ENCODE results near the gene RFNG. TPM values are rescaled to one million over a fixed set of nuclear protein-coding genes. Genes with fewer than 3 reads are reported as not detected.

RFNG gene
- total RNA-seq, 1 donor from 2014 or later, result 35.7 TPM

- no peak for DNase-seq
Observed at GRCh38 chr17:82025401-82026107, 26.1 kb downstream of the RFNG start.

- no peak for DNase-seq
Observed at GRCh38 chr17:82024859-82025258, 26.8 kb downstream of the RFNG start.

DNA sequence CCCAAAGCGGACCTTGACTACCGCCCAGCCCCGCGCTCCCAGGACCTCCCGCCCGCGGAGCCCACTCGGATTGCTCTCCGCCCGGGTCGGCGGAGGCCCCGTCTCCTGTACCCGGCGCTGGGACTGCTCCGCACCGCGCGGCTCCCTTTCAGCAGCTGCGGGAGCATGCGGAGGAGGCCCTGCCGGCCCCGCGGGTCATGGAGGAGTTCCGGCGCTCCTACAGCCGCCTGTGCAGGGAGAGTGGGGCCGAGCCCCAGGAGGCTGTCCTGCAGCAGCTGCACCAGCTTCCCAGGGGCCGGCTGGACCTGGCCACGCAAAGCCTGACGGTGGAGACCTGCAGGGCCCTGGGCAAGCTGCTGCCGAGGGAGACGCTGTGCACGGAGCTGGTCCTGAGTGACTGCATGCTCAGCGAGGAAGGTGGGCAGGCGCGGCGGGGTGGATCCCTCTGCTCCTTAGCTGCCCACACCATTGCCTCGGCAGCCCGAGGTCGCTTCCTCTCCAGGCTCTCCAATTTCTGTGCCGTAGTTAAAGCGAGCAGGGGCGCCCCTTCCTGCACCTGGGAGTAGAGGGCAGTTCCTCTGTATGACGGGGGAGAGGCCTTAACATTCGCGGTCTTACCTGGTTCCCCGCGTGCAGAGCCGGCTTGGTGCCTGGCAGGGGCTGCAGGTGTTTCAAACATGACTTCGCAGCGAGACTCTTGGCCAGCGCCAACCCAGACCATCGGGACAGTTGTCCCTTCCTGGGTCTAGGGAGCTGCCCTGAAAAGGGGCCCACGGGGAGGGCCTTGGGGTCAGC lies 28.0 kb downstream of the RFNG start:
- DNase-seq, result no peak

- DNase-seq, result peak; percentile 100
Observed at GRCh38 chr17:82022981-82023446, 28.6 kb downstream of the RFNG start, which contains the start of gene LRRC45. LRRC45 (plus strand) TSS chr17:82023305; CDS start chr17:82023644, 339 bp downstream.

DNA sequence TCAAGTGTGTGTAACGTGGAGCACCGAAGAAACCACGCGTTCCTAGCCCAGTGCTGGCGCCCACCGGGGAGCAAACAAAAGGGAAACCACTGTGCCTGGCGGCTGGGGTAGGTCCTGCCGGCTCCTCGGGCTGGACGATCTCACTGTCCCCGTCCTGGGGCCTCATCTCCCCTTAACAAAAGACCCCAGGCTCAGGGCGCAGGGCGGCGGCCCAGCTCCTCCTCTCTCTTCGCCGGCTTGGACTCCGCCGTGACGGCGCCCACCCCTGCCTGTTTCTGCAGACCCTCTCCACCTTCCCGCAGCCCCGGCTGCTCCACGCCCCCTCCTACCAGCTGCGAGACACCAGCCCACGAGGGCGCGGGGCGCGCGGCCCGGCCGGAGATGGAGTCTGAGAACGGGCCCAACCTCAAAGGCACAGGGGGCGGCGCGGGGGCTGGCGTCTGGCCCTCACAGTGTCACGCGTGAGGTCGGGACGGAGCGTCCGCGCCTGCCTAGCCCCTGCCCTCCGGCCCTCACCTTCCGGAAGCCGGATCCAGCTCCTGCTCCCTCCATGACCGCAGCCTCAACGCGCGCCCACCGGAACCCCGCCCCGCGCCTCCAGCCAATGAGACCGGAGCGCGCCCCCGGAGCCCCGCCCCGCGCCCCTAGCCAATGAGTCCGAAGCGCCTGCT lies 29.2 kb downstream of the RFNG start, which contains the start of gene CENPX:
Gene CENPX (minus strand): TSS at position 569 of the 671 bp plus-strand sequence. CDS start 17 bp downstream, at position 552.
- DNase-seq, result no peak

DNA sequence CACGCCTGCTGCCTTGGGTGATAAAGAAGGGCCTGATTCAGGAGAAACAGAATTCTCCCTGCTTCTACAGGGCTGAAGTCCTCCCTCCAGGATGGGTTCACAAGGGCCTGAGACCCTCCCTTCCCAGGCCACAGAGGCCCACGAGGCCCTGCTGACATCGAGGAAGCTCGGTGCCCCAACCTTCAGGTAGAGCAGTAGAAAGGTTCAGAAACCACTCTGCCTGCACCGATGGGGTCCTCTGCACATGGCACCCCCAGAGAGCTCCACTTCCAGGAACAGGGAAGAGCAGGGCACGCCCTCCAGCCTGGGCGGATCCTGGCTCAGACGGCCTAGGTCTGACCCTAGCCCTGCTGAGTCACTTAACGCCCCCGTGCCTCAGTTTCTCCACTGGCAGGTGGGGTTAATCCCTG lies 29.7 kb downstream of the RFNG start:
- DNase-seq, result no peak

GRCh38 chr17:82021107-82021899 lies 30.3 kb downstream of the RFNG start:
- peak; percentile 83 for DNase-seq

DNA sequence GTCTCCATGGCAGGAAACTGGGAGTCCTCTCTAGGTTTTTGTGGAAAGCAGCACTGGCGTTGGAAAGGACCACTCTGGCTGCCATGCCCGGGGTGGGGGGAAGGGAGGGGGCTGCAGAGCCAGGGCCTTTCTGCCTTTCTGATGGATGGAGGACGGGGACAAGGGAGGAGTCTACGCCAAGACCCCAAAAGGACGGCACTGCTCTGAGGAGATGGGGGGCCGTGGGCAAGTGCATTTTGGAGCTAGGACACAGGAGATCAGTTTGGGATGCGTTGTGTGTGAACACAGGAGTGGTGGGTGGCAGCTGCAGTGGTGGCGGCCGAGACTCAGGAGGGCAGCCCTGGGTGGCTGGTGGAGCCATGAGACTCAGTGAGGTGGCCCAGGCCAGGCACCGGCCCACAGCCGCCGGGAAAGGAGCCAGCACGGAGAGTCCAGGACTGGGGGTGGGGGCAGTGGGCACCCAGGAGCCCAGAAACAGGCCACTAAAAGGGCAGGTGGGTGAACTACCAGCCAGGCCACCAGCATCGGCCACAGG lies 31.0 kb downstream of the RFNG start:
- no peak for DNase-seq

DNA sequence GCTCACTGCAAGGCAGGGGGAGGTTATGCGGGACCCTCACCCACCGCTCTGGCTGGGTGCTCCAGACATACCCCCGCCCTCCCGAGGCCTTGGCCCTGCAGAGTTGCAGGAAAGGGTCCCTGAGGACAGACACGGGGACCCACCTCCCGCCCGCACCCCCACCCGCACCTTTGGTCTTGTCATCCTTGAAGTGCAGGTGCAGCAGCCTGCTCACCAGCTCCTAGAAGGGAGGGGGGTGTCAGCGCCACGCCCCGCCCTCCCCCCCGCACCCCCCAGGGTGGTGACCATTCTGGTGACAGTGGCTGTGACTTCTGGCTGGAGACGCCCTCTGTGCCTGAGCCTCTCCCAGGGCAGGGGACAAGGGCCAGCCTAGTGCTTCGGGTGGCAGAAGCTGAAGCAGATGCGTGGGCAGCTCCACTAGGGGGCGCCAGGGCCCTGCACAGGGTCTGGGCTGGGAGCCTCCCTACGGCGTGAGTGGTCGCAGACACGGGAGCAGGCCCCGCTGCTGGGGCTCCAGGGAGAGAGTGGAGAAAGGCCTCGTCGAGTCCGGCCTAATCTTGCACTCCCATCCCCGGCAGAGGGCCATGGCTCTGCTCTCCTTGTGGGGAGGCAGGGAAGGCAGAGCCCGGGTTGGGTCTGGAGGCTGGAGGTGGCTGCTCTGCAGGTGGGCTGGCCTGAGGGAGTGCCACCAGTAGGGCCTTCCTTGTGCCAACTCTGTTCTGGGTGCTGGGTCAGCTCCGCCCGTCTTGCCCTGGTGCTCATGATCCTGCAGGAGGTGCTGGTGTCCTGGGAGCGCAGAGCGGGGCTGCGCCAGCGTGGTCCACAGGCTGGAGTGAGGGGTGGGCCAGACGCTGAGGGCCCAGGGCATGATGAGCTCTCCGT lies 31.7 kb downstream of the RFNG start:
- DNase-seq, result no peak

GRCh38 chr17:82018989-82019689 lies 32.5 kb downstream of the RFNG start:
- no peak for DNase-seq

- DNase-seq, result no peak
Observed at GRCh38 chr17:82018152-82018988, 33.2 kb downstream of the RFNG start.

DNA sequence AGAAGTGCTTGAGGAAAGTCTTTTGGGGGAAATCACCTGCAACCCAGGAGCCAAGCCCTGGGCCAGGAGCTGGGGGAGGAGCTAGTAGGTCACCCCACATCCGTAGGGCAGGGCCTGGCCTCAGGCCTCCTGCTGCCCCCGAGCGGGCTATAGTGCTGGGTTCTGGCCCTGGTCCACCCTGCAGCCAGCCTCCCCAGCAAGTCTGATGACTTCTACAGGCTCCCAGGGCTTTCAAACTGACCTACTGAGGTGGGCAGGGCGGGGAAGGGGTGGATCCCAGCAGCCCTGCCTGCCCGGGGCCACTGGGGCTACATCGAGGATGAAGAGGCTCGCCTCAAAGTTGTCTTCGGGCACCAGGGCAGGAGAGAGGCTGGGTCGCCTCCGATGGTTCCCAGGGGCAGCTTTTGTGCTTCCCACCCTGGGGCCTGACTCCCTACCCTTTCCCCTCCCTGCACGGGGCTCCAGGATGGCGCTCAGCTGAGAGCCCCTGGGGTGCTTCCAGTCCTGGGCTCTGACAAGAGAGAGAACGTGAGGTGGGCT lies 33.9 kb downstream of the RFNG start:
- no peak for DNase-seq

DNA sequence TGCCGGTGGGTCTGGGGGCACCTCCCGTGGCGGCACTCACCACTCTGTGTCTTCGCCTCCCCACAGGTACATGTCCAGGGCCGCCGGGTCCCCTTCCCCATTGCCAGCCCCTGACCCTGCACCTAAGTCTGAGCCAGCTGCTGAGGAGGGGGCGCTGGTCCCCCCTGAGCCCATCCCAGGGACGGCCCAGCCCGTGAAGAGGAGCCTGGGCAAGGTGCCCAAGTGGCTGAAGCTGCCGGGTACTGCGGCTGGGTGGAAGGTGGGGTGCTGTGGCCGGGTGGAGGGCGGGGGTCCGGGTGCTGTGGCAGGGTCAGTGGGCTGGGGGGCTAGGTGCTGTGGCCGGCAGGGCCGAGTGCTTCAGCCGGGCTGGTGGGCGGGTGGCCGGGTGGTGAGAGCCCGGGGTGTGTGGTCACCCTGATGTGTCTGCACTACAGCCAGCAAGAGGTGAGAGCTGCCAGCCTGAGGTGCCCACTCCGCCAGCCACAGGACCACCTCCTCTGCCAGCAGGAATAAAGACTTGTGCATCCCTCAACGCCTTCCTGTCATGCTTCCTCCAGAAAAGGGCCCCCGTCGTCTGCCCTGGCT lies 34.6 kb downstream of the RFNG start:
- DNase-seq, result no peak

DNA sequence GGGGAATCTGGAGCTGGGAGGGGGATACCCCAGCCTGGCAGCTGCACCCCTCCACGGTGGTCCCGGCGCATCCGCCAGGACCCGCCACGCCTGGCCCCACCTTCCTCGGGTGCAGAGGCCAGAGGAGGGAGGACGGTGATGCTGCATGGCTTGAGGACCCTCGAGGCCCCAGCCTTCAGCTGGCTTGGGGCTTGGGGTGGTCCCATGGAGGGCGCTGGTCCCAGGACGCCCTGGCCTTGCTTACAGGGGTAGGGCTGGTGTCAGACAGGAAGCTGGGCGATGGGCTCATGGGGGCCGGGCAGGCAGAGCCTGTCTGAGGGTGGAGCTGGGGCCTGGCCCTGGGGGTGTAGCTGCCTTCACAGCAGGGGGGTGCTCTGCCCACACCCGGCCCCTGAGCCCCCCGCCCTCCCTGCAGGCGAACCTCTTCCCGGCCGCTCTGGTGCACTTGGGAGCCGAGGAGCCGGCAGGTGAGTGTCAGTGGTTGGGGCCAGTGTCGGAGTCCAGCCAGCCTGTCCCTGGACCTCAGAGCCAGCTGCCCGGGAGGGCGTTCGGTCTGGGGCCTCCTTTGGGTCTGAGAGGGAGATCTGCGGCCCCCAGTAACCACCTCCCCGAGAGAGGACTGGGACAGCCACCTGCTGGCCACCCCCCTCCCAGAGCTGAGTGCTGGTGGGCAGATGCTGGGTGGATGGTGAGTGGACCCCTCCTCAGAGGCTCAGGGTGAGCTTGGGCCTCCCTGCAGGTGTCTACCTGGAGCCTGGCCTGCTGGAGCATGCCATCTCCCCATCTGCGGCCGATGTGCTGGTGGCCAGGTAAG lies 35.3 kb downstream of the RFNG start:
- DNase-seq, result no peak

GRCh38 chr17:82015311-82015971 lies 36.2 kb downstream of the RFNG start:
- no peak for DNase-seq

DNA sequence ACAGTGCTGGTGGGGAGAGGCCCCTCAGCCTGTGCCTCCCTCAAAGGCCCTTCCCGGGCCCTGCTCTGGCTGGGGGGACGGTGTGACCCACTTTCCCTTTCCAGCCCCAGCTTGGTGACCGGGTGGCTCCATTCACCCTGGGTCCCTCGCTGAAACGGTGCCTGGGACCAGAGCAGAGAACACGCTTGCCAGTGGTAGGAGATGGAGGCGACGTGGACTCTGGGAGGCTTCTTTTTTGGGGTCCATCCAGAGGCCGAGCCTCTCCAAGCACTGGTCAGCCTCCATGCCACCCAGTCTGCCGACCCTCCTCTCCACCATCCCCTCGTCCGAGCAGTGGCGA lies 36.7 kb downstream of the RFNG start:
- DNase-seq, result no peak

- no peak for DNase-seq
Observed at GRCh38 chr17:82014432-82014831, 37.2 kb downstream of the RFNG start.
